ENCODE results near the gene PCCA.
"Not testable (repeated sequence)": the region's sequence is repeated elsewhere in the genome, so short reads cannot be mapped to it uniquely, and the experiment has no call there.

DNA sequence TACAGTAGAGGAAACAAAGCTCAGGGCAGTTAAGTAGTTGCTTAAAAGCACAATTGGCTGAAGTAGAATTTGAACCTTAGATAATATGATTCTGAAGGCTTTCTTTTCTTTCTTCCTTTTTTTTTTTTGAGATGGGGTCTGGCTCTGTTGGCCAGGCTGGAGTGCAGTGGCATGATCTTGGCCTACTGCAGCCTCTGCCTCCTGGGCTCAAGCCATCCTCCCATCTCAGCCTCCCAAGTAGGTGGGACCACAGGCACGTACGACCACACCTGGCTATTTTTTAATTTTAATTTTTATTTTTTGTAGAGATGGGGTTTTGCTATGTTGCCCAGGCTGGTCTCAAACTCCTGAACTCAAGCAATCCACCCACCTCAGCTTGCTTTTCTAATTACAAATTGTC lies 3.4 kb downstream of the PCCA start:
- TF ChIP-seq, protein P1, sequence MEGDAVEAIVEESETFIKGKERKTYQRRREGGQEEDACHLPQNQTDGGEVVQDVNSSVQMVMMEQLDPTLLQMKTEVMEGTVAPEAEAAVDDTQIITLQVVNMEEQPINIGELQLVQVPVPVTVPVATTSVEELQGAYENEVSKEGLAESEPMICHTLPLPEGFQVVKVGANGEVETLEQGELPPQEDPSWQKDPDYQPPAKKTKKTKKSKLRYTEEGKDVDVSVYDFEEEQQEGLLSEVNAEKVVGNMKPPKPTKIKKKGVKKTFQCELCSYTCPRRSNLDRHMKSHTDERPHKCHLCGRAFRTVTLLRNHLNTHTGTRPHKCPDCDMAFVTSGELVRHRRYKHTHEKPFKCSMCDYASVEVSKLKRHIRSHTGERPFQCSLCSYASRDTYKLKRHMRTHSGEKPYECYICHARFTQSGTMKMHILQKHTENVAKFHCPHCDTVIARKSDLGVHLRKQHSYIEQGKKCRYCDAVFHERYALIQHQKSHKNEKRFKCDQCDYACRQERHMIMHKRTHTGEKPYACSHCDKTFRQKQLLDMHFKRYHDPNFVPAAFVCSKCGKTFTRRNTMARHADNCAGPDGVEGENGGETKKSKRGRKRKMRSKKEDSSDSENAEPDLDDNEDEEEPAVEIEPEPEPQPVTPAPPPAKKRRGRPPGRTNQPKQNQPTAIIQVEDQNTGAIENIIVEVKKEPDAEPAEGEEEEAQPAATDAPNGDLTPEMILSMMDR (conservative IDR thresholded peaks at IDR 0.05): not testable (repeated sequence)
- not testable (repeated sequence) for TF ChIP-seq EZH2 (IDR thresholded peaks at IDR 0.05; ENCODE audit: low read depth)

All from PC-9 (cell line).